Activated CD4-positive, alpha-beta memory T cell treated with anti-CD3 and anti-CD28 coated beads, Interleukin-2, amount 10 ng/mL, durations not matched to agents 7 days and 5 days (primary cell): ENCODE data around the gene NXN. TPM values are rescaled to one million over a fixed set of nuclear protein-coding genes. Genes with fewer than 3 reads are reported as not detected.
"Not testable (repeated sequence)": the region's sequence is repeated elsewhere in the genome, so short reads cannot be mapped to it uniquely, and the experiment has no call there.

Source experiments
- CTCF ChIA-PET: fragments of 350-600 bp; sonication (Branson Sonifier 250); formaldehyde crosslinking; loops from one replicate; lab custom pipeline; 2021; ENCODE audit warnings: antibody characterized with exemption, inconsistent platforms; lab: Charles Lee
- POLR2A ChIA-PET: fragments of 350-600 bp; sonication (Branson Sonifier 250); formaldehyde crosslinking; loops from one replicate; lab custom pipeline; 2021; ENCODE audit warnings: antibody characterized with exemption; lab: Charles Lee
- DNase-seq: peaks from one replicate; pipeline ENCODE4 v3.0.0-alpha.2; 2020
- H3K27ac Mint-ChIP-seq: one replicate; pipeline ENCODE4 v1.8.0; 2021; ENCODE audit warnings: mild to moderate bottlenecking, mixed read lengths
- H3K27me3 Mint-ChIP-seq: one replicate; pipeline ENCODE4 v1.8.0; 2021; ENCODE audit warnings: mixed read lengths
- H3K36me3 Mint-ChIP-seq: one replicate; pipeline ENCODE4 v1.8.0; 2021; ENCODE audit warnings: low read depth, mixed read lengths
- H3K4me1 Mint-ChIP-seq: one replicate; pipeline ENCODE4 v1.8.0; 2021; ENCODE audit warnings: mixed read lengths
- H3K4me3 Mint-ChIP-seq: one replicate; pipeline ENCODE4 v1.8.0; 2021; ENCODE audit warnings: mild to moderate bottlenecking, mixed read lengths
- H3K9me3 Mint-ChIP-seq: one replicate; pipeline ENCODE4 v1.8.0; 2021; ENCODE audit warnings: mixed read lengths
- total RNA-seq, 2 experiments: library from RNA; stranded (reverse); gene quantifications; one replicate each; pipeline ENCODE4 v1.2.3, GENCODE V29; 2021

The NXN gene
- total RNA-seq, 2 experiments from 2014 or later = 0.23 to 0.30 TPM

GRCh38 chr17:1003633-1003971, 24.0 kb upstream of the NXN start:
- POLR2A ChIA-PET = no interaction called here
- Mint-ChIP-seq H3K27ac (no peak overlapping the region), H3K27me3 (no peaks in the 10 kb centered on the region), H3K9me3 (no peaks in the 10 kb centered on the region), H3K36me3 (peaks cover 55% of the 10 kb centered on the region), H3K4me3 (no peak overlapping the region), H3K4me1 (peaks cover 10% of the 10 kb centered on the region)
- DNase-seq = no peak
- CTCF ChIA-PET = no interaction called here

- Mint-ChIP-seq H3K4me1 (peaks cover 16% of the 10 kb centered on the region), H3K4me3 (no peak overlapping the region), H3K36me3 (peaks cover 53% of the 10 kb centered on the region), H3K9me3 (no peaks in the 10 kb centered on the region), H3K27ac (no peak overlapping the region), H3K27me3 (no peaks in the 10 kb centered on the region)
- ChIA-PET CTCF (no interaction called here), POLR2A (no interaction called here)
- DNase-seq = no peak
Measured at GRCh38 chr17:1002771-1003555, 23.4 kb upstream of the NXN start.

- H3K4me3 Mint-ChIP-seq = no peak overlapping the region
- H3K9me3 Mint-ChIP-seq = no peaks in the 10 kb centered on the region
- ChIA-PET CTCF (interaction anchor here (0.6 kb wide), 1 partner anchor 304 kb away, joined by 3 read pairs; no protein-coding TSS in a partner anchor), POLR2A (no interaction called here)
- no peak overlapping the region for H3K27ac Mint-ChIP-seq
- H3K27me3 Mint-ChIP-seq = no peaks in the 10 kb centered on the region
- H3K4me1 Mint-ChIP-seq = peaks cover 20% of the 10 kb centered on the region
- peaks cover 49% of the 10 kb centered on the region for H3K36me3 Mint-ChIP-seq
- DNase-seq = no peak
Measured at GRCh38 chr17:1002412-1002753, 22.8 kb upstream of the NXN start.

- H3K27ac Mint-ChIP-seq = no peak overlapping the region
- H3K4me3 Mint-ChIP-seq = no peak overlapping the region
- no peaks in the 10 kb centered on the region for H3K27me3 Mint-ChIP-seq
- CTCF ChIA-PET = interaction anchor here (0.6 kb wide), 1 partner anchor 304 kb away, joined by 3 read pairs; no protein-coding TSS in a partner anchor
- DNase-seq = no peak
- H3K36me3 Mint-ChIP-seq = peaks cover 49% of the 10 kb centered on the region
- no peaks in the 10 kb centered on the region for H3K9me3 Mint-ChIP-seq
- H3K4me1 Mint-ChIP-seq = peaks cover 23% of the 10 kb centered on the region
- POLR2A ChIA-PET = interaction anchor here (0.9 kb wide), 1 partner anchor 220 kb away, joined by 4 read pairs; the partner anchor contains the start of genes GLOD4 and MRM3
Measured at GRCh38 chr17:1001640-1002411, 22.2 kb upstream of the NXN start.

- Mint-ChIP-seq H3K36me3 (peaks cover 48% of the 10 kb centered on the region), H3K27ac (peak overlapping the region; percentile 23)
Measured at GRCh38 chr17:1000597-1001461, 21.3 kb upstream of the NXN start.

GRCh38 chr17:998111-998510, 18.5 kb upstream of the NXN start:
- no peaks in the 10 kb centered on the region for H3K27me3 Mint-ChIP-seq
- DNase-seq = no peak
- H3K9me3 Mint-ChIP-seq = peaks cover 19% of the 10 kb centered on the region
- H3K4me1 Mint-ChIP-seq = peaks cover 25% of the 10 kb centered on the region
- peaks cover 39% of the 10 kb centered on the region for H3K36me3 Mint-ChIP-seq
- peak overlapping the region; percentile 91 for H3K4me3 Mint-ChIP-seq
- POLR2A ChIA-PET = interaction anchor here (0.6 to 2.5 kb wide), 3 partner anchors 18 to 504 kb away, joined by 3 to 16 read pairs (median 3); partner anchors contain the start of gene NXN
- no peak overlapping the region for H3K27ac Mint-ChIP-seq
- CTCF ChIA-PET = interaction anchor here (0.9 to 3.0 kb wide), 4 partner anchors 17 to 296 kb away, joined by 3 to 27 read pairs (median 8); no protein-coding TSS in a partner anchor

More at GRCh38 chr17:1000597-1001461, 21.3 kb upstream of the NXN start:
- CTCF ChIA-PET = interaction anchor here (1.0 to 2.3 kb wide), 2 partner anchors 20 to 205 kb away, joined by 3 to 10 read pairs; no protein-coding TSS in a partner anchor
- H3K4me3 Mint-ChIP-seq = no peak overlapping the region
- POLR2A ChIA-PET = interaction anchor here (0.9 to 1.0 kb wide), 2 partner anchors 21 to 219 kb away, joined by 3 to 4 read pairs; partner anchors contain the start of genes GLOD4, MRM3 and NXN
- H3K27me3 Mint-ChIP-seq = no peaks in the 10 kb centered on the region
- DNase-seq = no peak
- H3K9me3 Mint-ChIP-seq = no peaks in the 10 kb centered on the region
- H3K4me1 Mint-ChIP-seq = peaks cover 25% of the 10 kb centered on the region

GRCh38 chr17:996554-997344, 17.2 kb upstream of the NXN start, which contains the start of gene TIMM22:
Gene TIMM22, plus strand, starts transcription at chr17:997129. Its CDS starts 14 bp downstream, at chr17:997143.
- POLR2A ChIA-PET = interaction anchor here (0.6 to 2.5 kb wide), 9 partner anchors 14 to 623 kb away, joined by 3 to 23 read pairs (median 3); partner anchors contain the start of genes GLOD4, MRM3 and NXN
- CTCF ChIA-PET = interaction anchor here (0.6 to 3.0 kb wide), 31 partner anchors 11 to 586 kb away, joined by 3 to 27 read pairs (median 4); partner anchors contain the start of genes GEMIN4, GLOD4, MRM3 and NXN
- Mint-ChIP-seq H3K27me3 (no peaks in the 10 kb centered on the region), H3K4me1 (peaks cover 25% of the 10 kb centered on the region), H3K36me3 (peaks cover 31% of the 10 kb centered on the region), H3K4me3 (peak within 1 kb of the TSS; percentile 91), H3K27ac (peak within 1 kb of the TSS; percentile 83), H3K9me3 (peaks cover 24% of the 10 kb centered on the region)
- peak; percentile 94 for DNase-seq

GRCh38 chr17:995324-995723, 15.7 kb upstream of the NXN start:
- H3K4me3 Mint-ChIP-seq = not testable (repeated sequence)
- peaks cover 26% of the 10 kb centered on the region for H3K9me3 Mint-ChIP-seq
- POLR2A ChIA-PET = interaction anchor here (1.3 kb wide), 1 partner anchor 12 kb away, joined by 3 read pairs; no protein-coding TSS in a partner anchor

GRCh38 chr17:992933-993332, 13.4 kb upstream of the NXN start:
- no peak overlapping the region for H3K27ac Mint-ChIP-seq
- no peaks in the 10 kb centered on the region for H3K27me3 Mint-ChIP-seq
- DNase-seq = no peak
- ChIA-PET CTCF (interaction anchor here (1.4 kb wide), 1 partner anchor 12 kb away, joined by 10 read pairs; no protein-coding TSS in a partner anchor), POLR2A (no interaction called here)
- H3K36me3 Mint-ChIP-seq = peaks cover 9% of the 10 kb centered on the region
- peaks cover 9% of the 10 kb centered on the region for H3K4me1 Mint-ChIP-seq
- H3K9me3 Mint-ChIP-seq = peaks cover 26% of the 10 kb centered on the region
- no peak overlapping the region for H3K4me3 Mint-ChIP-seq

More at GRCh38 chr17:995324-995723, 15.7 kb upstream of the NXN start:
- not testable (repeated sequence) for DNase-seq, H3K27me3 Mint-ChIP-seq, H3K27ac Mint-ChIP-seq
- CTCF ChIA-PET = interaction anchor here (1.3 to 2.3 kb wide), 4 partner anchors 10 to 265 kb away, joined by 3 to 24 read pairs (median 12); partner anchors contain the start of genes GLOD4, MRM3 and NXN
- peaks cover 25% of the 10 kb centered on the region for H3K4me1 Mint-ChIP-seq
- peaks cover 19% of the 10 kb centered on the region for H3K36me3 Mint-ChIP-seq

GRCh38 chr17:988561-988960, 9.0 kb upstream of the NXN start:
- CTCF ChIA-PET = interaction anchor here (0.7 kb wide), 1 partner anchor 10 kb away, joined by 4 read pairs; no protein-coding TSS in a partner anchor
- no peaks in the 10 kb centered on the region for H3K4me1 Mint-ChIP-seq
- no peak for DNase-seq
- H3K27ac Mint-ChIP-seq = no peak overlapping the region
- POLR2A ChIA-PET = no interaction called here
- H3K36me3 Mint-ChIP-seq = no peaks in the 10 kb centered on the region
- no peaks in the 10 kb centered on the region for H3K27me3 Mint-ChIP-seq
- H3K4me3 Mint-ChIP-seq = no peak overlapping the region
- H3K9me3 Mint-ChIP-seq = peaks cover 11% of the 10 kb centered on the region

GRCh38 chr17:987931-988330, 8.4 kb upstream of the NXN start:
- Mint-ChIP-seq H3K4me1 (no peaks in the 10 kb centered on the region), H3K36me3 (no peaks in the 10 kb centered on the region), H3K9me3 (peaks cover 5% of the 10 kb centered on the region), H3K27me3 (no peaks in the 10 kb centered on the region), H3K27ac (no peak overlapping the region), H3K4me3 (no peak overlapping the region)
- CTCF ChIA-PET = no interaction called here
- no peak for DNase-seq
- POLR2A ChIA-PET = no interaction called here
